ENCODE data around the gene PRELID2. TPM values are rescaled to one million over a fixed set of nuclear protein-coding genes. Genes with fewer than 3 reads are reported as not detected.

PRELID2 gene
- polyA plus RNA-seq, 2 of the 4 experiments (the other 2 are of a cell fraction): 8.5 to 10.4 TPM

GRCh38 chr5:145826895-145827674 is 8.1 kb downstream of the PRELID2 start (continued):
- no peak for TF ChIP-seq NFE2L2 (conservative IDR thresholded peaks at IDR 0.05; ENCODE audit: low read length)

GRCh38 chr5:145825751-145826180 is 9.4 kb downstream of the PRELID2 start:
- CTCF ChIA-PET: interaction anchor here (0.5 to 3.8 kb wide), 53 partner anchors 9 to 1843 kb away, joined by 3 to 28 read pairs (median 4); partner anchors contain the start of gene PRELID2
- no peak overlapping the region for H3K27ac ChIP-seq
- POLR2A ChIA-PET: no interaction called here
- peak; percentile 28 for FAIRE-seq
- no peak overlapping the region for H3K4me3 ChIP-seq
- peak; percentile 71 to 87; a peak in 5 of 6 replicates for ATAC-seq
- peaks cover 17% of the 10 kb centered on the region for H3K4me1 ChIP-seq
- H3K9me3 ChIP-seq: no peaks in the 10 kb centered on the region
- 67% methylated on average over 3 of the region's 3 CpGs for WGBS (ENCODE audit: missing lambda C conversion rate)
- TF ChIP-seq CBX2 (IDR thresholded peaks at IDR 0.05; ENCODE audit: borderline replicate concordance, low read depth) (no peak), CTCF (IDR thresholded peaks at IDR 0.05) (peak; percentile 96), FOSB (CRISPR knock-in tag; IDR thresholded peaks at IDR 0.05) (no peak), JUN (IDR thresholded peaks at IDR 0.05) (no peak), ELK1 (IDR thresholded peaks at IDR 0.05; ENCODE audit: low read depth, low read length) (no peak), POLR2AphosphoS2 (conservative IDR thresholded peaks at IDR 0.05; ENCODE audit: low read length) (no peak), BHLHE40 (IDR thresholded peaks at IDR 0.05; ENCODE audit: low read depth, low read length) (no peak), HMGXB4 (CRISPR knock-in tag; IDR thresholded peaks at IDR 0.05; ENCODE audit: borderline replicate concordance) (no peak), RAD21 (conservative IDR thresholded peaks at IDR 0.05 in 1 of 2, IDR thresholded peaks at IDR 0.05 in 1 of 2) (peak; percentile 83 to 88), ZFP36 (IDR thresholded peaks at IDR 0.05; ENCODE audit: borderline replicate concordance, partially characterized antibody) (no peak), EHF (CRISPR knock-in tag; IDR thresholded peaks at IDR 0.05) (no peak), HOXB13 (CRISPR knock-in tag; IDR thresholded peaks at IDR 0.05; ENCODE audit: low read depth) (no peak), PBX3 (IDR thresholded peaks at IDR 0.05) (no peak), EP300 (IDR thresholded peaks at IDR 0.05) (no peak), SMC3 (IDR thresholded peaks at IDR 0.05) (peak; percentile 90), POLR2A (IDR thresholded peaks at IDR 0.05; ENCODE audit: low read length) (no peak), RNF2 (IDR thresholded peaks at IDR 0.05; ENCODE audit: borderline replicate concordance, low read depth) (no peak), BCL3 (IDR thresholded peaks at IDR 0.05) (no peak)
- DNase-seq (ENCODE audit: low read depth in 1 of 2, low spot score in 1 of 2): peak; percentile 28 to 63
- no peak overlapping the region for H3K4me2 ChIP-seq

Data from A549 (cell line).